Vagina (tissue), 2 donors: ENCODE measurements around the gene CHPT1. TPM values are rescaled to one million over a fixed set of nuclear protein-coding genes. Genes with fewer than 3 reads are reported as not detected.

ENCODE experiments used
- DNase-seq, 2 donors: peaks; one replicate each; pipeline ENCODE4 v3.0.0-alpha.2; 2017; ENCODE audit errors: extremely low spot score in 2 of 2
- H3K27ac ChIP-seq: fragments of 200-600 bp; sonication (generic); one replicate; pipeline ENCODE4 v1.5.1; 2019
- H3K27me3 ChIP-seq: fragments of 200-600 bp; sonication (generic); one replicate; pipeline ENCODE4 v1.5.1; 2019
- H3K36me3 ChIP-seq, 2 donors: fragments of 200-600 bp; sonication (generic); one replicate each; pipeline ENCODE4 v1.5.1; 2017 to 2019
- H3K4me1 ChIP-seq: fragments of 200-600 bp; sonication (generic); one replicate; pipeline ENCODE4 v1.5.1; 2019
- H3K4me3 ChIP-seq, 2 donors: fragments of 200-600 bp; sonication (generic); 1 replicate in 1 of 2; 2 replicates in 1 of 2; pipeline ENCODE4 v1.5.1; 2016 to 2019
- H3K9me3 ChIP-seq: fragments of 200-600 bp; sonication (generic); one replicate; pipeline ENCODE4 v1.5.1; 2019
- POLR2A ChIP-seq, 2 donors: fragments of 450-650 bp; IDR thresholded peaks; one replicate each; pipeline ENCODE4 v1.6.1; 2017; ENCODE audit warnings: antibody characterized with exemption in 2 of 2, mild to moderate bottlenecking in 2 of 2, moderate library complexity in 2 of 2
- POLR2AphosphoS5 ChIP-seq, 2 donors: sonication (generic); formaldehyde crosslinking; IDR thresholded peaks; one replicate each; pipeline ENCODE4 v1.9.0; 2017; ENCODE audit warnings: antibody characterized with exemption in 2 of 2, mild to moderate bottlenecking in 2 of 2, low read depth in 1 of 2; ENCODE audit not compliant: insufficient read depth in 1 of 2
- intact Hi-C: fragments of 100-400 bp; cut with DNase I; formaldehyde crosslinking; loops from one replicate; pipeline ENCODE4 v1.15.1; 2023
- small RNA-seq: library from RNA; depleted of rRNA; stranded (forward); fragments of <200 nt; gene quantifications from one replicate; pipeline ENCODE3, GENCODE V24; 2016
- total RNA-seq: library from RNA; depleted of rRNA; stranded (reverse); fragments of >200 nt; gene quantifications from one replicate; pipeline ENCODE4 v1.2.3, GENCODE V29; 2016
- TF ChIP-seq, protein P1 (sequence below), 3 experiments: fragments of 450-650 bp in 2 of 3; fragments of 200-600 bp in 1 of 3; sonication (generic) in 1 of 3; IDR thresholded peaks; one replicate each; pipeline ENCODE4 v1.5.1; 2017 to 2019; ENCODE audit warnings: antibody characterized with exemption in 3 of 3, mild to moderate bottlenecking in 2 of 3, moderate library complexity in 2 of 3

The CHPT1 gene
- total RNA-seq, 1 donor from 2014 or later = 84.7 TPM

DNA sequence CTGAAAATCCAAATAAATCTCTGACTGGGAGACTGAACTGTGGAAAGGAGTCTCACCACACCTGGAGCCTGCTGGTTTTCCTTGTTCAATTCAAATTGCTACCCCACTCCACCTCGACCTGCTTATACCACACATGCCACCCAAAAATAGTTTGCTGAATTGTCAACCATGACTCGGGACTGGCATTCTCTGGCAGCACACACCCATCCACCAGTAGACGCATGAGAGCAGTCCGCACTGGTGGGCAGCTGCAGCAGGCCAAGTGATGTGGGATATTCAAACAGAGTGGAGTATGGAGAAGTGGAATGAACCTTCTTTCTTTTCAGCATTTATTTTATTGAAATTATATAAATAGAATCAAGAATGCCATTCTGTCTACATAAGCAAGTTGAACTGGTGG lies 80.5 kb downstream of the CHPT1 start:
- TF ChIP-seq, protein P1, sequence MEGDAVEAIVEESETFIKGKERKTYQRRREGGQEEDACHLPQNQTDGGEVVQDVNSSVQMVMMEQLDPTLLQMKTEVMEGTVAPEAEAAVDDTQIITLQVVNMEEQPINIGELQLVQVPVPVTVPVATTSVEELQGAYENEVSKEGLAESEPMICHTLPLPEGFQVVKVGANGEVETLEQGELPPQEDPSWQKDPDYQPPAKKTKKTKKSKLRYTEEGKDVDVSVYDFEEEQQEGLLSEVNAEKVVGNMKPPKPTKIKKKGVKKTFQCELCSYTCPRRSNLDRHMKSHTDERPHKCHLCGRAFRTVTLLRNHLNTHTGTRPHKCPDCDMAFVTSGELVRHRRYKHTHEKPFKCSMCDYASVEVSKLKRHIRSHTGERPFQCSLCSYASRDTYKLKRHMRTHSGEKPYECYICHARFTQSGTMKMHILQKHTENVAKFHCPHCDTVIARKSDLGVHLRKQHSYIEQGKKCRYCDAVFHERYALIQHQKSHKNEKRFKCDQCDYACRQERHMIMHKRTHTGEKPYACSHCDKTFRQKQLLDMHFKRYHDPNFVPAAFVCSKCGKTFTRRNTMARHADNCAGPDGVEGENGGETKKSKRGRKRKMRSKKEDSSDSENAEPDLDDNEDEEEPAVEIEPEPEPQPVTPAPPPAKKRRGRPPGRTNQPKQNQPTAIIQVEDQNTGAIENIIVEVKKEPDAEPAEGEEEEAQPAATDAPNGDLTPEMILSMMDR (IDR thresholded peaks at IDR 0.05) = no peak
- no peak for TF ChIP-seq POLR2A (IDR thresholded peaks at IDR 0.05)
- TF ChIP-seq POLR2AphosphoS5 (IDR thresholded peaks at IDR 0.05; ENCODE audit: insufficient read depth in 1 of 2, low read depth in 1 of 2) = no peak
- Histone ChIP-seq H3K27me3 (no peaks in the 10 kb centered on the region), H3K9me3 (no peaks in the 10 kb centered on the region), H3K4me1 (no peaks in the 10 kb centered on the region), H3K4me3 (no peak overlapping the region), H3K27ac (no peak overlapping the region), H3K36me3 (no peaks in the 10 kb centered on the region)
- DNase-seq = no peak
- intact Hi-C loops = no loop called here

Small RNA genes lying within 50 kb of the gene (small RNA-seq; reads per million reads assigned to genes)
- not detected for gene RNU6-101P
- not detected for gene RNY1P16

Other genes starting within 250 kb of the CHPT1 start
- gene SPIC, start 222.3 kb upstream of the CHPT1 start, total RNA-seq = not detected
- not detected for gene MYBPC1, start 102.7 kb upstream of the CHPT1 start, total RNA-seq
- gene SYCP3, start 41.8 kb downstream of the CHPT1 start, total RNA-seq = not detected
- gene GNPTAB, start 133.3 kb downstream of the CHPT1 start, total RNA-seq = 28.7 TPM
- 18.9 TPM for gene DRAM1, start 179.9 kb downstream of the CHPT1 start, total RNA-seq